Activated gamma-delta T cell treated with Interleukin-2 at 50 U/mL for 16 hours (primary cell): ENCODE results near the gene TTC28.
"Not testable (repeated sequence)": the region's sequence is repeated elsewhere in the genome, so short reads cannot be mapped to it uniquely, and the experiment has no call there.

Experiments
- DNase-seq: peaks from one replicate; pipeline ENCODE4 v3.0.0-alpha.2; 2020

The TTC28 gene

DNA sequence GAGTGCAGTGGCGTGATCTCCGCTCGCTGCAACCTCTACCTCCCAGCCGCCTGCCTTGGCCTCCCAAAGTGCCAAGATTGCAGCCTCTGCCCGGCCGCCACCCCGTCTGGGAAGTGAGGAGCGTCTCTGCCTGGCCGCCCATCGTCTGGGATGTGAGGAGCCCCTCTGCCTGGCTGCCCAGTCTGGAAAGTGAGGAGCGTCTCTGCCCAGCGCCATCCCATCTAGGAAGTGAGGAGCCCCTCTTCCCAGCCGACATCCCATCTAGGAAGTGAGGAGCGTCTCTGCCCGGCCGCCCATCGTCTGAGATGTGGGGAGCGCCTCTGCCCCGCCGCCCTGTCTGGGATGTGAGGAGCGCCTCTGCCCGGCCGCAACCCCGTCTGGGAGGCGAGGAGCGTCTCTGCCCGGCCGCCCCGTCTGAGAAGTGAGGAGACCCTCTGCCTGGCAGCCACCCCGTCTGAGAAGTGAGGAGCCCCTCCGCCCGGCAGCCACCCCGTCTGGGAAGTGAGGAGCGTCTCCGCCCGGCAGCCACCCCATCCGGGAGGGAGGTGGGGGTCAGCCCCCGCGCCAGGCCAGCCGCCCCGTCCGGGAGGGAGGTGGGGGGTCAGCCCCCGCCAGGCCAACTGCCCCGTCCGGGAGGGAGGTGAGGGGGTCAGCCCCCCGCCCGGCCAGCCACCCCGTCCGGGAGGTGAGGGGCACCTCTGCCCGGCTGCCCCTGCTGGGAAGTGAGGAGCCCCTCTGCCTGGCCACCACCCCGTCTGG, 126.4 kb downstream of the TTC28 start:
- not testable (repeated sequence) for DNase-seq

DNA sequence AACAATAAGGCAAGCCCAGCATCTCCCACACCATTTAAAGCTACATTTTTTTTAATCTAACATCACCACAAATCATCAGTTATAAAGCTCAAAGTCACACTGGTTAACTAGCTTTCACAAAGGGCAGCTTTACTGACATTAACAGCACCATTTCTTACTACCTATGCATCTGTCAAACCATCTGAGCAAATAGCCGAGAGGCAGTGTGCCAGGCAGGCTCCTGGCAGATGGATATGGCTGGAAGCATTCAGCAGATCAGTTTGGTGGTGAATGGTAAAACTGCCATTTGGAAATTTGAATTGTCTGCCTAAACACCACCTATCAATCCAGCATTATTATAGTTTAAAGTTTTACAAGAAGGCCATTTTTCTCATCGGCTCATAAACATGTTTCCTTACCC, 131.2 kb downstream of the TTC28 start:
- DNase-seq: no peak

GRCh38 chr22:28547132-28547842, 132.4 kb downstream of the TTC28 start:
- no peak for DNase-seq

DNA sequence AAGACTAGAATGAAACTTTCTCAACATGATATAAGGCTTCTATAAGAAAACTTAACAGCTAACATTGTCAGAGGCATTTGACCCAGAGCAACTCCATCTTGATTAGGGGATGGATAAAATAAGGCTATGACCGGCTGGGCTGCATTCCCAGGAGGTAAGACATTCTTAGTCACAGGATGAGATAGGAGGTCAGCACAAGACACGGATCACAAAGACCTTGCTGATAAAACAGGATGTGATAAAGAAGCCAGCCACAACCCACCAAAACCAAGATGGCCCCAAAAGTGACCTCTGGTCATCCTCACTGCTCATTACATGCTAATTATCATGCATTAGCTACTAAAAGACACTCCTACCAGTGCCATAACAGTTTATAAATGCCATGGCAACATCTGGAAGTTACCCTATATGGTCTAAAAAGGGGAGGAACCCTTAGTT, 135.2 kb downstream of the TTC28 start:
- no peak for DNase-seq

DNA sequence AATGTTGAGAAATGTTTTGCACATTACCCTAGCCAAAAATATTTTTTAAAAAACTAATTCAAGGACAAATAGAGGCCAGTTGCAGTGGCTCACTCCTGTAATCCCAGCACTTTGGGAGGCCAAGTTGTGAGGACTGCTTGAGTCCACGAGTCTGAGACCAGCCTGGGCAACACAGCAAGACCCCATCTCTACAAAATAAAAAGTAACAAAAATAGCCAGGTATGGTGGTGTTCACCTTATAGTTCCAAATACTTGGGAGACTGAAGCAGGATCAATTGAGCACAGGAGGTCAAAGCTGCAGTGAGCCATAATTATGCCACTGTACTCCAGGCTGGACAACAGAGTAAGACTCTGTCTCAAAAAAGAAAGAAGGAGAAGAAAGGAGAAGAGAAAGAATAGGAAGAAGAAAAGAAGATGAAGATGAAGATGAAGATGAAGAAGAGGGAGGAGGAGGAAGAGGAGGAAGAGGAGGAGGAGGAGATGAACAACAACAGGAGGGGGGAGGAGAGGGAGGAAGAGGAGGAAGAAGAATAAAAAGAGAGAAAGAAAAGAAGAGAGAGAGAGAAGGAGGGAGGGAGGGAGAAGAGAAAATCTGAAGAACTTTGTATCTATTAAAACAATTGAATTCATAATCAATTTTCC, 136.5 kb downstream of the TTC28 start:
- no peak for DNase-seq

DNA sequence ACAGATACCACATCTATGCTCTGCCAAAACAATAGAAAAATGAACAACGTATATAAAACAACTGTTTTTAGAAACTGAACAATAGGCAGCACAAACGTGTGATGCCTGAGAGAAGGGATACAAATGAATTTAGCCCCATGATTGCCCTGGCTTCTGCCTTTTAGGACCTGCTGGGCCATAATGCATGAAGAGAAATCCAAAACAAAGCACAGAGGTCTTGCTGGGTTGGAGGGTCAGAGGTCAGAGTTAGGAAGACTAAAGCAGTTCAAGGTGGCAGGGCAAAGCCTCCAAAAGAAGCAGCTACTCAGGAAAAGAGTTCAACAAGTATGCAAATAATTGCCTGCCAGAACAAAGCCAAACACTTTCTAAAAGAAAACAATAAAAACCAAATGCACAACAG, 138.5 kb downstream of the TTC28 start:
- no peak for DNase-seq

- no peak for DNase-seq
These were observed 140.7 kb downstream of the TTC28 start for GRCh38 chr22:28538922-28539321.

GRCh38 chr22:28530565-28530964, 149.1 kb downstream of the TTC28 start:
- not testable (repeated sequence) for DNase-seq

DNA sequence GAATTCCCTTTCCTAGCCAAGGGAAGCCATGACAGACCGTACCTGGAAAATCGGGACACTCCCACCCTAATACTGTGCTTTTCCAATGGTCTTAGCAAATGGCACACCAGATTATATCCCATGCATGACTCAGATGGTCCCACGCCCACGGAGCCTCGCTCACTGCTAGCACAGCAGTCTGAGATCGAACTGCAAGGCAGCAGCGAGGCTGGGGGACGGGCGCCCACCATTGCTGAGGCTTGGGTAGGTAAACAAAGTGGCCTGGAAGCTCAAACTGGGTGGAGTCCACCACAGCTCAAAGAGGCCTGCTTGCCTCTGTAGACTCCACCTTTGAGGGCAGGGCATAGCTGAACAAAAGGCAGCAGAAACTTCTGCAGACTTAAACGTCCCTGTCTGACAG, 150.5 kb downstream of the TTC28 start:
- not testable (repeated sequence) for DNase-seq

DNA sequence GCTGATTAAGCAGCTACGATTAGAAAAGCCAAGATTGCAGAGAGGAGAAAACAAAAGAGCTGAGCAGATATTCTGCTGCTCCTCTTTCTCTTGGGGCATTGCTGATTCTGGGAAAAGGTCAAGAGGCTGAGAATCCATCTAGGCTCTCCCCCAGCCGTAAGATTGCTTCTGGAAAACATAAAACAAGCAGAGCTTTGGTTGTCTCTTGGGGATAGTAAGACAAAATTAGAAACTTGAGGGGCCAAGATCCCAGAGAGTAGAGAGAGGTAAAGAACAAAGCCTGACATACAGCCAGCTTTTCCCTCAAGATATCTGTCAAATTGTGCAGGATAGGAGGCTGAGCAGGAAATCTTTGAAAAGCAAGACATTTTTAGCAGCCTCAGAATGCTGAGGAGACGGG, 158.2 kb downstream of the TTC28 start:
- DNase-seq: no peak

DNA sequence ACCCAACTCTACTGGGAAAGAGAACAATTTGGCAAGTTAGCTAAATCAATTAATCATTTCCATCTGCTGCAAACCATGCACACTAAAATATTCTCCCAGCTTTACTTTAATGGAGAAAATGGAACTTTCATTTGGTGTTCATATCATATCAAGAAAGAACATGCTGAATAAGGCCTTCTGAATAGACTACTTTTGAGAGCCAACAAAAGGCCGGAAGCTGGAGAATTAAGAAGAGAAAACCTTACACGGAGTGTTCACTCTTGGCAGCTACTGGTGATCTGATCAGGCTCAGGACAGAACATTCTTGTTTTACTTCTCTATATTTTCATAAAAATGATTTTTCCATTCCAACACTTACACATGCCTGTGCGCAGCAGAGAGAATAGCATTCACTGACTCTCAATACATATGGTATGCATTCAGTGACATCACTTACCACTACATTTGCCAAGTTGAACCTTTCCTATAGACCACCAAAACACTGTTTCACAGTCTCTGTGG, 165.3 kb downstream of the TTC28 start:
- DNase-seq: no peak

- DNase-seq: not testable (repeated sequence)
These were observed 167.3 kb downstream of the TTC28 start for GRCh38 chr22:28512387-28512786.

GRCh38 chr22:28507896-28508295, 171.7 kb downstream of the TTC28 start:
- DNase-seq: no peak

DNA sequence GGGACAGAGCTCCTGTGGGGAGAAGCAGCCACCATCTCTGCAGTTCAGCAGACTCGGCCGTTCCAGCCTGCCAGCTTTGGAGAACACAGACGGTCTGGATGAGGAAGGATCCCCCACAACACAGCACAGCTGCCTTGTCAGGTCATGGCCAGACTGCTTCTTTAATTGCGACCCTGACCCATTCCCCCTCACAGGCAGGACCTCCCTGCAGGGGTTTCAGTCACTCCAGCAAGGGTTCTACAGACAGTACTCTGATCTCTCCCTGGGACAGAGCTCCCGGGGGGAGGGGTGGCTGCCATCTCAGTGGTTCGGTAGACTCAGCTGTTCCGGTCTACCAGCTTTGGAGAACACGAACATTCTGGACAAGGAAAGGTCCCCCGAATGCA, 173.5 kb downstream of the TTC28 start:
- no peak for DNase-seq

- no peak for DNase-seq
These were observed 174.1 kb downstream of the TTC28 start for GRCh38 chr22:28505416-28506149.

GRCh38 chr22:28500006-28500405, 179.6 kb downstream of the TTC28 start:
- DNase-seq: no peak

DNA sequence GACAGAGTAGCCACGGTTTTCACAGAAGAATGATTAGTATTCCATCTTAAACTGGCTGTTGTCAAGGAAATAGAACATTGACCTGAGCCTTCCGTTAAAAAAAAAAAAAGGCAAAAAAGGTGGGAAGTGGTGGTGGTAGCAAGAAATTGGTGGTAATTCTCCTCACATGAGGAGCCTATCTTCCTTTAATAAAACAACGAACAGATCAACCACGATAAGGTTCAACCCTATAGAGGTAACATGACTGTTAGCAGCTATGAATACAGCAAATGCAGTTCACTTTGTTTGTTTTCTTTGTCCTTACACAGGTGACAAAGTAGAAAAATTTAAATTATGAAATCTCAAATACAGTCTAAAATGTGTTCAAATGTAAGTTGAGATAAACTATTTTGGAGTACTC, 181.6 kb downstream of the TTC28 start:
- no peak for DNase-seq

GRCh38 chr22:28497188-28497587, 182.5 kb downstream of the TTC28 start:
- DNase-seq: no peak

DNA sequence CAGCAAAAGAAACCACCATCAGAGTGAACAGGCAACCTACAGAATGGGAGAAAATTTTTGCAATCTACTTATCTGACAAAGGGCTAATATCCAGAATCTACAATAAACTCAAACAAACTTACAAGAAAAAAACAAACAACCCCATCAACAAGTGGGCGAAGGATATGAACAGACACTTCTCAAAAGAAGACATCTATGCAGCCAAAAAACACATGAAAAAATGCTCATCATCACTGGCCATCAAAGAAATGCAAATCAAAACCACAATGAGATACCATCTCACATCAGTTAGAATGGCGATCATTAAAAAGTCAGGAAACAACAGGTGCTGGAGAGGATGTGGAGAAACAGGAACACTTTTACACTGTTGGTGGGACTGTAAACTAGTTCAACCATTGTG, 188.4 kb downstream of the TTC28 start:
- not testable (repeated sequence) for DNase-seq

DNA sequence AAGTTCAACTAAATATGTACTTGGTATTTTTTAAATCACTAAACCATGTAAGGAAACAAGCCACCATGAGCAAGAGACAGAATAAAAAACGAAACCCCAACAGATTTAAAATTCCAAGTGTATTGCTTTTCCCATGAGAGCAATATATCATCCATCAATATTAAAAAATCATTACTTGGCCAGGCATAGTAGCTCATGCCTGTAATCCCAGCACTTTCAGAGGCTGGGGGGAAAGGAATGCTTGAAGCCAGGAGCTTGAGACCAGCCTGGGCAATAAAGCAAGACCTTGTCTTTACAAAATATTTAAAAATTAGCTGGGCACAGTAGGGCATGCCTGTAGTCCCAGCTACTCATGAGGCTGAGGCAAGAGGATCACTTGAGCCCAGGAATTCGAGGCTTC, 190.8 kb downstream of the TTC28 start:
- DNase-seq: no peak

GRCh38 chr22:28484662-28485061, 195.0 kb downstream of the TTC28 start:
- no peak for DNase-seq

DNA sequence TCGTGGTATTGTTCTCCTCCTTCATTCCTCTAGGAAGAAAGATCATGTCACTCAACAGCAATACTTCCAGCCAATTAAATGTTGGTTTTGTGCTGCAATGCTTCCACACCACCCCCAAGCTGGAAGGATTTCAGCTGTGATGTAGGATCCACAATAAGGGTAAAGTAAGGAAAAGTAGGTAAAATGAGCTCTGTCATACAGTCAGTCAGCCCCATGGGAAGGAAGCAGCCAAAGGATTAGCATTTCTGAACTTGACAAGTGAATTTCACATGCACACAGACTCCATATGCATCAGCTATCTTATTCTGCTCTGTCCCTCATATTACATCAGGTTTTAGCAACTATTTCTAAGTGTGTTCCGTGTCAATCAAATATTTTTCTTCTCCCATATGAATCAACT, 197.9 kb downstream of the TTC28 start:
- no peak for DNase-seq
